ENCODE data around the gene AKT3.

DNA sequence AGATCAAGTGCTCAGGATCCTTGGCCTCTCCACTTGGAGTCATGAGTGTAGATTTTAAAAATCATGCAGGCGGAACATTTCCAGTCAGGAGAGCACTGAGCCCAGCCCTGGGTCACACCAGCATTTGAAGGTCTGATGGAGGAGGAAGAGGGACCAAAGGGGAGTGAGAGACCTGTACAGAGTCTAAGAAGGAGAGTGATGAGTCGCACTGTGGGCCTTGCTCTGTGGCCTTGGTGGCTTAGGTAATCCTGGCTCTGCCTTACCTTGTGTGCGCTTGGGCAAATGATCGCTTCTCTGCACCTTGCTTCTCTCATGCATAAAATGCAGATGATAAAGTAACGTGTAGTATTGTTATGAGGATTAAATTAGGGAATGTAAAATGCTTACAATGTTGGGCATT, 368.9 kb downstream of the AKT3 start:
- TF ChIP-seq, protein P1, sequence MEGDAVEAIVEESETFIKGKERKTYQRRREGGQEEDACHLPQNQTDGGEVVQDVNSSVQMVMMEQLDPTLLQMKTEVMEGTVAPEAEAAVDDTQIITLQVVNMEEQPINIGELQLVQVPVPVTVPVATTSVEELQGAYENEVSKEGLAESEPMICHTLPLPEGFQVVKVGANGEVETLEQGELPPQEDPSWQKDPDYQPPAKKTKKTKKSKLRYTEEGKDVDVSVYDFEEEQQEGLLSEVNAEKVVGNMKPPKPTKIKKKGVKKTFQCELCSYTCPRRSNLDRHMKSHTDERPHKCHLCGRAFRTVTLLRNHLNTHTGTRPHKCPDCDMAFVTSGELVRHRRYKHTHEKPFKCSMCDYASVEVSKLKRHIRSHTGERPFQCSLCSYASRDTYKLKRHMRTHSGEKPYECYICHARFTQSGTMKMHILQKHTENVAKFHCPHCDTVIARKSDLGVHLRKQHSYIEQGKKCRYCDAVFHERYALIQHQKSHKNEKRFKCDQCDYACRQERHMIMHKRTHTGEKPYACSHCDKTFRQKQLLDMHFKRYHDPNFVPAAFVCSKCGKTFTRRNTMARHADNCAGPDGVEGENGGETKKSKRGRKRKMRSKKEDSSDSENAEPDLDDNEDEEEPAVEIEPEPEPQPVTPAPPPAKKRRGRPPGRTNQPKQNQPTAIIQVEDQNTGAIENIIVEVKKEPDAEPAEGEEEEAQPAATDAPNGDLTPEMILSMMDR (conservative IDR thresholded peaks at IDR 0.05; ENCODE audit: low read depth, low read length): no peak
- TF ChIP-seq EZH2 (IDR thresholded peaks at IDR 0.05; ENCODE audit: low read length, unreplicated experiment): no peak
